PC-9 (cell line): ENCODE results near the gene RAB37. TPM values are rescaled to one million over a fixed set of nuclear protein-coding genes. Genes with fewer than 3 reads are reported as not detected.

ENCODE experiments used
- BruUV-seq: library from RNA; stranded (reverse); fragments of 400-500 nt; replicated peaks from 2 replicates; lab custom pipeline; 2021; lab: Mats Ljungman, UMichigan
- CTCF ChIA-PET: fragments of 300-600 bp; sonication (Branson Sonifier 250); formaldehyde crosslinking; loops from one replicate; lab custom pipeline; 2022; ENCODE audit warnings: antibody characterized with exemption; lab: Charles Lee
- POLR2A ChIA-PET: fragments of 300-600 bp; sonication (Branson Sonifier 250); formaldehyde crosslinking; loops from one replicate; lab custom pipeline; 2022; ENCODE audit warnings: antibody characterized with exemption; ENCODE audit not compliant: unreplicated experiment; lab: Charles Lee
- DNase-seq, 2 experiments: peaks; one replicate each; pipeline versions ENCODE4 v3.0.0 to v3.0.0-alpha.2; 2015 to 2022; ENCODE audit warnings: mixed read lengths in 1 of 2
- H2AFZ ChIP-seq: fragments of 200-600 bp; sonication (generic); 2 replicates; pipeline ENCODE4 v1.8.1; 2017; ENCODE audit warnings: antibody characterized with exemption
- H3F3A ChIP-seq: fragments of 200-600 bp; sonication (generic); 2 replicates; pipeline ENCODE4 v1.8.1; 2017; ENCODE audit warnings: antibody characterized with exemption, mild to moderate bottlenecking, low read depth; ENCODE audit not compliant: insufficient read depth
- H3K27ac ChIP-seq: fragments of 200-600 bp; sonication (generic); 2 replicates; pipeline ENCODE4 v1.6.1; 2016; ENCODE audit warnings: mixed run types
- H3K27me3 ChIP-seq: fragments of 200-600 bp; sonication (generic); 2 replicates; pipeline ENCODE4 v1.6.1; 2016; ENCODE audit warnings: low read depth, mixed run types; ENCODE audit not compliant: insufficient read depth
- H3K36me3 ChIP-seq: fragments of 200-600 bp; sonication (generic); 2 replicates; pipeline ENCODE4 v1.6.1; 2016; ENCODE audit warnings: low read depth, mixed run types
- H3K4me1 ChIP-seq: fragments of 200-600 bp; sonication (generic); replicated peaks from 2 replicates; pipeline ENCODE4 v1.6.1; 2016; ENCODE audit warnings: mixed run types; ENCODE audit not compliant: insufficient read depth
- H3K4me2 ChIP-seq: fragments of 200-600 bp; sonication (generic); 2 replicates; pipeline ENCODE4 v1.6.1; 2017; ENCODE audit warnings: mixed run types
- H3K4me3 ChIP-seq: fragments of 200-600 bp; sonication (generic); 2 replicates; pipeline ENCODE4 v1.6.1; 2016; ENCODE audit warnings: mixed run types
- H3K79me2 ChIP-seq: fragments of 200-600 bp; sonication (generic); 2 replicates; pipeline ENCODE4 v1.6.1; 2017; ENCODE audit warnings: low read depth, mixed run types
- H3K9me2 ChIP-seq: fragments of 200-600 bp; sonication (generic); 2 replicates; pipeline ENCODE4 v1.8.1; 2017; ENCODE audit warnings: mild to moderate bottlenecking; ENCODE audit not compliant: insufficient read depth
- H3K9me3 ChIP-seq: fragments of 200-600 bp; sonication (generic); 2 replicates; pipeline ENCODE4 v1.8.1; 2016; ENCODE audit warnings: low read depth; ENCODE audit not compliant: insufficient read depth
- H4K20me1 ChIP-seq: fragments of 200-600 bp; sonication (generic); 2 replicates; pipeline ENCODE4 v1.8.1; 2017; ENCODE audit not compliant: insufficient read depth
- CTCF ChIP-seq: fragments of 200-600 bp; sonication (generic); conservative IDR thresholded peaks from 2 replicates; pipeline ENCODE4 v1.6.1; 2017; ENCODE audit warnings: mixed run types, antibody characterized with exemption, mild to moderate bottlenecking, moderate library complexity
- EZH2 ChIP-seq: fragments of 200-600 bp; sonication (generic); IDR thresholded peaks from 2 replicates; pipeline ENCODE4 v1.8.0; 2017; ENCODE audit warnings: antibody characterized with exemption, low read depth
- intact Hi-C: fragments of 100-400 bp; cut with micrococcal nuclease; formaldehyde crosslinking; loops from one replicate; pipeline ENCODE4 v1.10.0; 2022; ENCODE audit not compliant: unreplicated experiment
- total RNA-seq: library from RNA; stranded (reverse); gene quantifications from 2 replicates; pipeline ENCODE4 v1.2.3, GENCODE V29; 2021

The RAB37 gene
- total RNA-seq, 1 experiment from 2014 or later = not detected

GRCh38 chr17:74759941-74760340, 22.9 kb downstream of the RAB37 start:
- ChIA-PET POLR2A (interaction anchor here (0.6 to 1.7 kb wide), 3 partner anchors 10 to 12 kb away, joined by 7 read pairs; no protein-coding TSS in a partner anchor), CTCF (interaction anchor here (0.7 to 1.8 kb wide), 5 partner anchors 11 to 103 kb away, joined by 3 to 6 read pairs (median 3); a partner anchor contains a TSS)
- DNase-seq = peak; percentile 84 to 85
- TF ChIP-seq EZH2 (no peak), CTCF (no peak; the same call in 1 of the 2 replicates)
- Histone ChIP-seq H2AFZ (no peak overlapping the region), H3K9me2 (no peaks in the 10 kb centered on the region), H3K36me3 (no peaks in the 10 kb centered on the region), H3K9me3 (no peaks in the 10 kb centered on the region), H3K27me3 (no peaks in the 10 kb centered on the region), H3K4me2 (peak overlapping the region; percentile 81), H3F3A (peaks cover 4% of the 10 kb centered on the region; the same call in 1 of the 2 replicates), H4K20me1 (peaks cover 9% of the 10 kb centered on the region), H3K27ac (peak overlapping the region; percentile 66), H3K79me2 (peaks cover 30% of the 10 kb centered on the region), H3K4me3 (peak overlapping the region; percentile 32; the same call in 1 of the 2 replicates), H3K4me1 (peaks cover 50% of the 10 kb centered on the region)
- intact Hi-C loops = loop anchor here (1.0 kb wide), 1 partner anchor 9 kb away; no protein-coding TSS in a partner anchor
- BruUV-seq = no TSS peak

- Histone ChIP-seq H3K27ac (peak overlapping the region; percentile 66), H3K4me3 (peak overlapping the region; percentile 27; the same call in 1 of the 2 replicates), H3K4me1 (peaks cover 50% of the 10 kb centered on the region), H2AFZ (no peak overlapping the region), H3K4me2 (peak overlapping the region; percentile 81), H3K27me3 (no peaks in the 10 kb centered on the region), H3K36me3 (no peaks in the 10 kb centered on the region), H3K9me2 (no peaks in the 10 kb centered on the region), H3K79me2 (peaks cover 29% of the 10 kb centered on the region), H4K20me1 (peaks cover 9% of the 10 kb centered on the region), H3F3A (peaks cover 5% of the 10 kb centered on the region; the same call in 1 of the 2 replicates), H3K9me3 (no peaks in the 10 kb centered on the region)
- intact Hi-C loops = loop anchor here (1.0 kb wide), 1 partner anchor 9 kb away; no protein-coding TSS in a partner anchor
- CTCF ChIA-PET = interaction anchor here (0.6 to 1.8 kb wide), 5 partner anchors 10 to 606 kb away, joined by 3 to 6 read pairs (median 3); a partner anchor contains a TSS
- POLR2A ChIA-PET = interaction anchor here (1.7 kb wide), 1 partner anchor 11 kb away, joined by 7 read pairs; no protein-coding TSS in a partner anchor
- TSS peak; percentile 27 for BruUV-seq
- DNase-seq = peak in 1 of 2 experiments; percentile 60
- TF ChIP-seq EZH2 (no peak), CTCF (no peak)
Observed at GRCh38 chr17:74760404-74761105, 23.5 kb downstream of the RAB37 start.

- Histone ChIP-seq H3K9me2 (no peaks in the 10 kb centered on the region), H4K20me1 (peaks cover 13% of the 10 kb centered on the region), H3F3A (peaks cover 9% of the 10 kb centered on the region; the same call in 1 of the 2 replicates), H3K4me2 (no peak overlapping the region), H2AFZ (no peak overlapping the region), H3K4me3 (no peak overlapping the region), H3K79me2 (peaks cover 27% of the 10 kb centered on the region), H3K9me3 (no peaks in the 10 kb centered on the region), H3K36me3 (no peaks in the 10 kb centered on the region), H3K27ac (no peak overlapping the region), H3K4me1 (peaks cover 49% of the 10 kb centered on the region), H3K27me3 (no peaks in the 10 kb centered on the region)
- POLR2A ChIA-PET = no interaction called here
- CTCF ChIA-PET = no interaction called here
- intact Hi-C loops = no loop called here
- no TSS peak for BruUV-seq
- no peak for DNase-seq
- no peak for TF ChIP-seq EZH2
- no peak for TF ChIP-seq CTCF
Observed at GRCh38 chr17:74761419-74761818, 24.4 kb downstream of the RAB37 start.
